ENCODE data around the gene FAM72D.
"Not testable (repeated sequence)": the region's sequence is repeated elsewhere in the genome, so short reads cannot be mapped to it uniquely, and the experiment has no call there.

The FAM72D gene

GRCh38 chr1:145095284-145096057, at the start of gene FAM72D, which contains the start of gene SRGAP2B:
FAM72D (plus strand) TSS chr1:145095974; CDS start chr1:145096848, 874 bp downstream.
SRGAP2B (minus strand) TSS chr1:145095328; CDS start chr1:145092901, 2,427 bp downstream.
- H3K27ac ChIP-seq: not testable (repeated sequence)

DNA sequence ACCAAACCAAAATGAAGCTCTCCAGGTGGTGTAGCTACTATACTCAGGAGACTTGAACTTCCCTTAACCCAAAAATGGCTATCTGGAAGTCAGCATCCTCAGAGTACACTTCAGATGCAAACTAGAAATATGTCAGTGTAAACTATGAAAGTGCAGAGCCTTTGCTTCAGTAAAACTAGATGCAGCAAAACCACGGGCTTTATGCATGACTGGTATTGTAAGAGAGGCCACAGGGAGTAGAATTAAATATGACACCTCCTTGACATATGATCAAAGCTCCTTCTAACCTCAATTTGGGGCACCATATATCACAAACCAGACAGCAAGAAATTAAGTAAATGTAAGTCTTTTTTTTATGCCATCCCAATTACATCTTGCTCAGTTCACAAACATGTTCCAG, 48.2 kb upstream of the FAM72D start:
- H3K27ac ChIP-seq: not testable (repeated sequence)

DNA sequence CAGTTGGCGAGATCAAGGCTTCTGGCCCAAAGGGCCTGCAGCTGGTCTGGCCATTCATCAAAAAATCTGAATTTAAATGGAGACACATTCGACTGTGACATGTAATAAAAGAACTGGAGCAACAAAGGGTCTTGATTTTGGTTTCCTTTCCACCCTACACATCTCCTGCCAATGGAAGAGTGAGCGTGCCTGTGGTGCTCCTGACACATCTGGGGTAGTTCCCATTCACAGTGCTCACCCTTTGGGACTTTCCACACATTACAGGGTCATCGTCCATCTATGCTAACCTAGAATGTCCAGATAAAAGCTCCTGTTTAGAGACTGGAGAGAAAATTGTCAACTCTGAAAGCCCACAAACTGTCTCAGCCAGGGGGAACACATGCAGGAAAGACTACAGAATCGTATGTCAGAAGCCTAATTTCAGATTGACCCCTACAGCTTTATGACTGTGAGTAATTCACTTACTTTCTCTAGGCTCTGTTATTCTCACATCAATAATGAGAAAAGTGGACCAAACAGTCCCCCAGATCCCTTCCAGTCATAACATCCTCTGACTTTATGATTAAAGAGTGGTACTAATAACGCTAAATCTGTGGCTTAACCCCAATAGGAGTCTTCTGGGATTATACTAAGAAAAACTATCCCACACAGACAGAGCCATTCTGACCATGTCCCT, 47.5 kb upstream of the FAM72D start:
- not testable (repeated sequence) for H3K27ac ChIP-seq

DNA sequence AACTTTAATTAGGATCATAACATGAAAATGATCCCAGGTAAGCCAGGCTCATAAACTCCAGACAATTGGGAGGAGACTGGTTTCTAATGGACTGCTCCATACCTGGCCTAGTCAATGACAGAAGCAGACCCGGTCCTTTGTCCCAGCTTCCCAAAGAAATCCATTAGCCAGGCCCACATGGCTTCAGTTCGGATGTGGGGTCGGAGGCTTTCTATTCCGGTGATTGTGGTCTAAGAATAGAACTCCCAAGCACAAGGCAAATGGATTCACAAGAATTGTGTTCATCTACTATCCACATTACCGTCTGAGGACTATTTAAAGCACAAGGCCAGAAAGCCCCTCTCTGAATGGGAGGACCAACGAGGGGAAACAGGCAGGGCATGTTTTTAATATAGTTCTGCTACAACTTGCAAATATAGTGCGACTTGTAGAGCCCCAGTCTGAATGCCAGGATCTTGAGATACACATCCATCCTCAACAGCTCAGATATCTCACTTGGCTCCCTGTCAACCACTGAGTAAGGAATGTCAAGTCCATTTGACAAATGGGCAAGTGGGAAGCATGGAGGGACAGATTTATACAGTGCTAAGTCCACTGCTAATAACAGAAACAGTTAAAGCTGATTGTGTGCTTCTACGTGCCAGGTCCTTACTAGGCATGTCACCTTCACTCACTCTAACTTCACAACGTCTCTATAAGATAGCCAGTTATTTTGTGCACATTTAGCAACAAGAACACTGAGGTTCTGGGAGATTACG, 43.6 kb upstream of the FAM72D start:
- H3K27ac ChIP-seq: not testable (repeated sequence)

GRCh38 chr1:145053428-145053827, 42.3 kb upstream of the FAM72D start:
- not testable (repeated sequence) for H3K27ac ChIP-seq

- H3K27ac ChIP-seq: not testable (repeated sequence)
Measured at GRCh38 chr1:145055217-145055760, 40.5 kb upstream of the FAM72D start.

DNA sequence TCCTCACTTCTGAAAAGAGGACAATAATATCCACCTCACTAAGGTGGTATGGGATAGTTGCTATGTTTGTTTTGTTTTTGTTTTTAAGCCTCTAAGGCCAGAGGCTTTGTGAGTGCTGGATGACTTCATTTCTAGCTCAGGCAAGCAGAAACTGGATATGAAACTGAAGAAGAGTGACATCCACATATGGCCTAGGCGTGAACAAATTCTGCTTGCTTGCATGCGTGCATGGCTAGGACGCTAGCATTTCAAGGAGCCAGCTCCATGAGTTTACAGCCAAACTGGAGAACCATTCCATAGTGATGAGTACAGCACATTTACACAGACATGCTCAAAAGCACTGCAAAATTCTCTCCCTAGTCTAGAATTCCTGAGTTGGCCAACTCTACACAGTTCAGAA, 37.6 kb upstream of the FAM72D start:
- not testable (repeated sequence) for H3K27ac ChIP-seq

- H3K27ac ChIP-seq: not testable (repeated sequence)
Measured at GRCh38 chr1:145063285-145063684, 32.5 kb upstream of the FAM72D start.

- not testable (repeated sequence) for H3K27ac ChIP-seq
Measured at GRCh38 chr1:145063941-145064648, 31.7 kb upstream of the FAM72D start.

GRCh38 chr1:145065194-145065826, 30.5 kb upstream of the FAM72D start:
- not testable (repeated sequence) for H3K27ac ChIP-seq

- H3K27ac ChIP-seq: not testable (repeated sequence)
Measured at GRCh38 chr1:145066486-145066885, 29.3 kb upstream of the FAM72D start.

GRCh38 chr1:145071569-145071968, 24.2 kb upstream of the FAM72D start:
- not testable (repeated sequence) for H3K27ac ChIP-seq

- H3K27ac ChIP-seq: not testable (repeated sequence)
Measured at GRCh38 chr1:145074021-145074559, 21.7 kb upstream of the FAM72D start.

DNA sequence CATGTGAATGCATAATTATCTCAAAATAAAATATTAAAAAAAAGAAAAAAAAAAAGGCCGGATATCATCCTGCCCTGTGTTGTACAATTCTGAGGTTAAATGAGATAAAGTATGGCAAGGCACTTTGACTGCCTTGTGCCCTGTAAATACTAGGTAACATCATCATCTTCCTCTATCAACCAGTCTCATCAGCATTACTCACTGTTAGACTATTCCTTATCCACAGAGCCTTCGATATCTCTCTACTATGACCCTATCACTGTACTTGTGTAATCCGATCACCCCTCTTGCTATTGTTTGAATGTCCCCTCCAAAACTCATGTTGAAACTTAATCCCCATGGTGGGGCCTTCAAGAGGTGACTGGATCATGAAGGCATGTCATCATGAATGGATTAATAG, 18.9 kb upstream of the FAM72D start:
- H3K27ac ChIP-seq: not testable (repeated sequence)

GRCh38 chr1:145077872-145078786, 17.6 kb upstream of the FAM72D start:
- not testable (repeated sequence) for H3K27ac ChIP-seq

GRCh38 chr1:145078787-145079370, 16.9 kb upstream of the FAM72D start:
- not testable (repeated sequence) for H3K27ac ChIP-seq

DNA sequence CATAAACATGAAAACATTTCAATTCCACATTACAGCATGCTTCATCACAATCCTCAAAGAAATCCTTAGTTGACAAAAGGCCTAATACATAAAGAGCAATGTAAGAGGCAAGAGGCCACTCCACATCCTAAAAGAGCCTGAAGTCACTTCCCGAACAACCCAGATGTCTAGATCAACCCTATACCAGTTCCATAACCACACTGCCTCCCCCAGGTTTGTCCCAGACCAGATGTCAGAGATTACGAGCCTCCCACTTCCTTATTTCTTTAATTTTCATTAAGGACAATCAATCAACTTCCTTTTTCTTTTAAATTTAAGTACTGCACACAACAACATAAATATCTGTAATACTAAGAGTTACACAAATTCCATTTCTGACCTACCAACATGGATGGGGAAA, 16.0 kb upstream of the FAM72D start:
- H3K27ac ChIP-seq: not testable (repeated sequence)

DNA sequence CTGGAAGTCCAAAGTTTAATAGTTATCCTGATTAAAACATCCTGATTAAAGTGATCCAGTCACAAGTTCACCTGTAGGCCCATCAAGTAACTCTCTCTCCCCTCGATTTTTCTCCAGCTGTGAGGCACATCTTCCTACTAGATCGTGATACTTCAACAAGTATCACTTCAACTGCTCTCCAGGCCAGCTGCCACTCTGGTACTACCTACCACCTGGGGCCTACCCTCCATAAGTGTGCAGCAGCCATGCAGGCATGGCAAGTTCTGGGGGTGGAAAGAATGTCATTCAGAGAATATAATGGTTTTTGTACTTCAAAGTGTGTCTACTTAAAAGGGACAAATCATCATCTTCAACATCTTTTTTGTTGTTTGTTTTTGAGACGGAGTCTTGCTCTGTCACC, 15.6 kb upstream of the FAM72D start:
- H3K27ac ChIP-seq: not testable (repeated sequence)

- not testable (repeated sequence) for H3K27ac ChIP-seq
Measured at GRCh38 chr1:145082483-145083255, 13.1 kb upstream of the FAM72D start.
